CD4-positive, alpha-beta T cell (primary cell): ENCODE data around the gene ENSA. TPM values are rescaled to one million over a fixed set of nuclear protein-coding genes. Genes with fewer than 3 reads are reported as not detected.
"Not testable (repeated sequence)": the region's sequence is repeated elsewhere in the genome, so short reads cannot be mapped to it uniquely, and the experiment has no call there.

ENCODE experiments used
- ATAC-seq: fragments of 200-7000 bp; cut with Tn5 transposase; one replicate; pipeline ENCODE4 v1.10.0; 2022; ENCODE audit warnings: mild to moderate bottlenecking; ENCODE audit not compliant: poor library complexity
- CTCF ChIA-PET: fragments of 350-600 bp; sonication (Branson Sonifier 250); formaldehyde crosslinking; loops from one replicate; lab custom pipeline; 2021; ENCODE audit warnings: antibody characterized with exemption, inconsistent platforms; lab: Charles Lee
- POLR2A ChIA-PET: fragments of 350-600 bp; sonication (Branson Sonifier 250); formaldehyde crosslinking; loops from one replicate; lab custom pipeline; 2021; ENCODE audit warnings: antibody characterized with exemption, inconsistent platforms; lab: Charles Lee
- DNase-seq, 14 experiments: peaks; one replicate each; pipeline ENCODE4 v3.0.0-alpha.2; 2013 to 2020; ENCODE audit warnings: mixed read lengths in 2 of 14
- H3K27ac ChIP-seq, 2 donors: one replicate each; pipeline versions ENCODE4 v1.5.1 to v1.7.0; 2013; ENCODE audit warnings: low read length in 2 of 2, low read depth in 1 of 2, mild to moderate bottlenecking in 1 of 2
- H3K27me3 ChIP-seq, 2 experiments: 1 replicate in 1 of 2; 2 replicates in 1 of 2; pipeline versions ENCODE4 v1.6.1 to v1.7.0; 2013; ENCODE audit warnings: low read length in 2 of 2, control low read depth in 1 of 2, mild to moderate bottlenecking in 1 of 2, moderate library complexity in 1 of 2; ENCODE audit not compliant: insufficient read depth in 2 of 2, control insufficient read depth in 1 of 2
- H3K36me3 ChIP-seq: one replicate; pipeline ENCODE4 v1.6.1; 2013; ENCODE audit warnings: low read length, control low read depth; ENCODE audit not compliant: insufficient read depth
- H3K4me1 ChIP-seq: one replicate; pipeline ENCODE4 v1.6.1; 2013; ENCODE audit warnings: low read length, control low read depth; ENCODE audit not compliant: insufficient read depth
- H3K4me3 ChIP-seq: one replicate; pipeline ENCODE4 v1.5.1; 2013; ENCODE audit warnings: mild to moderate bottlenecking, low read length, moderate library complexity
- H3K9me3 ChIP-seq, 2 experiments: 1 replicate in 1 of 2; 2 replicates in 1 of 2; pipeline versions ENCODE4 v1.6.1 to v1.7.0; 2013; ENCODE audit warnings: low read length in 2 of 2, mild to moderate bottlenecking in 2 of 2, control low read depth in 1 of 2, moderate library complexity in 1 of 2; ENCODE audit not compliant: control insufficient read depth in 1 of 2, insufficient read depth in 1 of 2
- H3K27ac Mint-ChIP-seq: one replicate; pipeline ENCODE4 v1.8.0; 2020; ENCODE audit warnings: mixed read lengths
- H3K27me3 Mint-ChIP-seq: one replicate; pipeline ENCODE4 v1.8.0; 2021; ENCODE audit warnings: mixed read lengths
- H3K36me3 Mint-ChIP-seq: one replicate; pipeline ENCODE4 v1.8.0; 2021; ENCODE audit warnings: low read depth, mixed read lengths
- H3K4me1 Mint-ChIP-seq: one replicate; pipeline ENCODE4 v1.8.0; 2021; ENCODE audit warnings: low read depth, mixed read lengths
- H3K4me3 Mint-ChIP-seq: one replicate; pipeline ENCODE4 v1.8.0; 2020; ENCODE audit warnings: mild to moderate bottlenecking, mixed read lengths
- H3K9me3 Mint-ChIP-seq: one replicate; pipeline ENCODE4 v1.8.0; 2020; ENCODE audit warnings: mixed read lengths
- intact Hi-C, 2 experiments: fragments of 100-400 bp; cut with DNase I in 1 of 2; cut with micrococcal nuclease in 1 of 2; formaldehyde crosslinking; loops; one replicate each; pipeline versions ENCODE4 v1.15.1 to v1.9.0; 2023 to 2025; cut with DNase I, micrococcal nuclease
- total RNA-seq, 174 experiments: library from RNA in 2 of 174; stranded (reverse) in 2 of 174; gene quantifications; one replicate each; pipeline ENCODE4 v1.2.3 and lab custom pipeline; 2021 to 2026
- TF ChIP-seq, protein P1 (sequence below): fragments of 200-600 bp; IDR thresholded peaks from one replicate; pipeline ENCODE4 v1.8.0; 2022; ENCODE audit warnings: antibody characterized with exemption, mild to moderate bottlenecking

ENSA gene
- total RNA-seq, 2 experiments from 2014 or later, result 132 to 137 TPM

- intact Hi-C loops, result loop anchor here in 1 of 2 experiments (5.0 kb wide), 1 partner anchor 219 kb away; the partner anchor contains the start of gene RPRD2
- H3K4me3 ChIP-seq, H3K27ac ChIP-seq, H3K9me3 Mint-ChIP-seq, H3K27me3 ChIP-seq, H3K27me3 Mint-ChIP-seq, DNase-seq, ATAC-seq, H3K9me3 ChIP-seq, H3K4me3 Mint-ChIP-seq: not testable (repeated sequence)
- CTCF ChIA-PET, result interaction anchor here (0.6 to 14.2 kb wide), 2 partner anchors 9 to 20 kb away, joined by 3 to 183 read pairs; no protein-coding TSS in a partner anchor
- Histone ChIP-seq H3K36me3 (peaks cover 25% of the 10 kb centered on the region), H3K4me1 (peaks cover 13% of the 10 kb centered on the region)
- Mint-ChIP-seq H3K27ac (peak overlapping the region; percentile 98), H3K4me1 (peaks cover 23% of the 10 kb centered on the region), H3K36me3 (peaks cover 44% of the 10 kb centered on the region)
- POLR2A ChIA-PET, result interaction anchor here (1.4 to 15.4 kb wide), 3 partner anchors 9 to 47 kb away, joined by 4 to 1538 read pairs (median 94); partner anchors contain the start of gene ENSA
These were observed 48.0 kb downstream of the ENSA start for GRCh38 chr1:150581437-150581836.

DNA sequence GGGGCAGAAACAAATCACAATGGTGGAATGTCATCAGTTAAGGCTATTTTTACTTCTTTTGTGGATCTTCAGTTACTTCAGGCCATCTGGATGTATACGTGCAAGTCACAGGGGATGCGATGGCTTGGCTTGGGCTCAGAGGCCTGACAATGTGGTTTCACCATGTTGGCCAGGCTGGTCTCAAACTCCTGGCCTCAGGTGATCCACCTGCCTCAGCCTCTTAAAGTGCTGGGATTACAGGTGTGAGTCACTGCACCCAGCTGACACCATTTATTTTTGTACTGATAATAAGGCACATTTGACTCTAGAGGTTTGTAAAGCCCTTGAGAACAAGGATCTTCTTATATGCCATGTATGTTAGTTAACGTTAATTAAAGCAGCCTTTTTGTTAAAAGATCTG, 48.4 kb downstream of the ENSA start:
- POLR2A ChIA-PET, result interaction anchor here (1.4 to 15.4 kb wide), 4 partner anchors 8 to 693 kb away, joined by 4 to 1538 read pairs (median 52); partner anchors contain the start of gene ENSA
- Mint-ChIP-seq H3K27ac (peak overlapping the region; percentile 98), H3K4me1 (peaks cover 26% of the 10 kb centered on the region), H3K4me3 (peak overlapping the region; percentile 99), H3K36me3 (peaks cover 48% of the 10 kb centered on the region)
- DNase-seq, H3K27me3 ChIP-seq, H3K4me3 ChIP-seq, H3K9me3 ChIP-seq, H3K27ac ChIP-seq, H3K27me3 Mint-ChIP-seq, ATAC-seq, H3K9me3 Mint-ChIP-seq: not testable (repeated sequence)
- Histone ChIP-seq H3K4me1 (peaks cover 13% of the 10 kb centered on the region), H3K36me3 (peaks cover 30% of the 10 kb centered on the region)
- intact Hi-C loops, result loop anchor here in 1 of 2 experiments (5.0 kb wide), 1 partner anchor 219 kb away; the partner anchor contains the start of gene RPRD2
- CTCF ChIA-PET, result interaction anchor here (14.2 kb wide), 1 partner anchor 19 kb away, joined by 183 read pairs; no protein-coding TSS in a partner anchor

DNA sequence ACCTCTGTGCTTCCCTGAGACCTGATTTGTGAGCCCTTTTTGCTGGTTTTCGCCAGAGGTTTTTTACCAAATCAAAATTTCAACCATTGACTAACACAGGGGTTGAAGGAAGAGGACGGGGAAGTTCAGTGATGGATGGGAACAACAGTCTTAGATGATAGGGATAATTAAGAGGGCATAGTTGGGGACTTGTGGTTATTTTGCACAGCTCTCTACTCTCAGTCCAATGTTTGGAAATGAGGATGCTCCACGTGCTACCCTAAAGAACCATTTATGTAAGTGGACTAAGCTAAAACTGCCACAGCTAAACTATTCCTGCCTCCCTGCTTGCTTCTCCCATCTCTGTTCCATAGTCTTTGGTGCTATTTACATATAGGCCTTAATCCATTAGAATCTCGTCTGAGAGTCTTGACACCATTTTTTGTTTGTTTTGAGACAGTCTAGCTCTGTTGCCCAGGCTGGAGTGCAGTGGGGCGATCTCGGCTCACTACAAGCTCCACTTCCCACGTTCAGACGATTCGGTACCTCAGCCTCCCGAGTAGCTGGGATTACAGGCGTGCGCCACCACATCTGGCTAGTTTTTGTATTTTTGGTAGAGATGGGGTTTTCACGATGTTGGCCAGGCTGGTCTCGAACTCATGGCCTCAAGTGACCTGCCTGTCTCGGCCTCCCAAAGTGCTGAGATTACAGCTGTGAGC, 49.3 kb downstream of the ENSA start:
- CTCF ChIA-PET, result interaction anchor here (0.6 to 14.2 kb wide), 7 partner anchors 12 to 41 kb away, joined by 4 to 183 read pairs (median 8); no protein-coding TSS in a partner anchor
- peak in 1 of 14 experiments; percentile 29 for DNase-seq
- H3K27ac ChIP-seq, result peak overlapping the region; percentile 93 to 97
- H3K4me1 ChIP-seq, result peaks cover 16% of the 10 kb centered on the region
- H3K36me3 ChIP-seq, result peaks cover 38% of the 10 kb centered on the region
- Mint-ChIP-seq H3K27me3 (no peaks in the 10 kb centered on the region), H3K4me3 (peak overlapping the region; percentile 99), H3K36me3 (peaks cover 57% of the 10 kb centered on the region), H3K9me3 (no peaks in the 10 kb centered on the region), H3K4me1 (peaks cover 31% of the 10 kb centered on the region), H3K27ac (peak overlapping the region; percentile 98)
- TF ChIP-seq, protein P1, sequence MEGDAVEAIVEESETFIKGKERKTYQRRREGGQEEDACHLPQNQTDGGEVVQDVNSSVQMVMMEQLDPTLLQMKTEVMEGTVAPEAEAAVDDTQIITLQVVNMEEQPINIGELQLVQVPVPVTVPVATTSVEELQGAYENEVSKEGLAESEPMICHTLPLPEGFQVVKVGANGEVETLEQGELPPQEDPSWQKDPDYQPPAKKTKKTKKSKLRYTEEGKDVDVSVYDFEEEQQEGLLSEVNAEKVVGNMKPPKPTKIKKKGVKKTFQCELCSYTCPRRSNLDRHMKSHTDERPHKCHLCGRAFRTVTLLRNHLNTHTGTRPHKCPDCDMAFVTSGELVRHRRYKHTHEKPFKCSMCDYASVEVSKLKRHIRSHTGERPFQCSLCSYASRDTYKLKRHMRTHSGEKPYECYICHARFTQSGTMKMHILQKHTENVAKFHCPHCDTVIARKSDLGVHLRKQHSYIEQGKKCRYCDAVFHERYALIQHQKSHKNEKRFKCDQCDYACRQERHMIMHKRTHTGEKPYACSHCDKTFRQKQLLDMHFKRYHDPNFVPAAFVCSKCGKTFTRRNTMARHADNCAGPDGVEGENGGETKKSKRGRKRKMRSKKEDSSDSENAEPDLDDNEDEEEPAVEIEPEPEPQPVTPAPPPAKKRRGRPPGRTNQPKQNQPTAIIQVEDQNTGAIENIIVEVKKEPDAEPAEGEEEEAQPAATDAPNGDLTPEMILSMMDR, result no peak
- POLR2A ChIA-PET, result interaction anchor here (0.6 to 15.4 kb wide), 28 partner anchors 9 to 701 kb away, joined by 3 to 1538 read pairs (median 7); partner anchors contain the start of genes ADAMTSL4, ENSA, FALEC and GOLPH3L
- H3K27me3 ChIP-seq, result no peaks in the 10 kb centered on the region
- intact Hi-C loops, result loop anchor here (1.0 to 5.0 kb wide), 5 partner anchors 19 to 218 kb away; partner anchors contain the start of genes ENSA (in 2 of the 2) and RPRD2 (in 1 of the 2)
- peak overlapping the region; percentile 84 for H3K4me3 ChIP-seq
- H3K9me3 ChIP-seq, result no peaks in the 10 kb centered on the region
- no peak for ATAC-seq
